PC-9 (cell line): Measurements from ENCODE around the gene PDE8A.

Experiments
- EZH2 ChIP-seq: fragments of 200-600 bp; sonication (generic); IDR thresholded peaks from 2 replicates; pipeline ENCODE4 v1.8.0; 2017; ENCODE audit warnings: antibody characterized with exemption, low read depth
- TF ChIP-seq, protein P1 (sequence below): fragments of 200-600 bp; sonication (generic); conservative IDR thresholded peaks from 2 replicates; pipeline ENCODE4 v1.6.1; 2017; ENCODE audit warnings: mixed run types, antibody characterized with exemption, mild to moderate bottlenecking, moderate library complexity

DNA sequence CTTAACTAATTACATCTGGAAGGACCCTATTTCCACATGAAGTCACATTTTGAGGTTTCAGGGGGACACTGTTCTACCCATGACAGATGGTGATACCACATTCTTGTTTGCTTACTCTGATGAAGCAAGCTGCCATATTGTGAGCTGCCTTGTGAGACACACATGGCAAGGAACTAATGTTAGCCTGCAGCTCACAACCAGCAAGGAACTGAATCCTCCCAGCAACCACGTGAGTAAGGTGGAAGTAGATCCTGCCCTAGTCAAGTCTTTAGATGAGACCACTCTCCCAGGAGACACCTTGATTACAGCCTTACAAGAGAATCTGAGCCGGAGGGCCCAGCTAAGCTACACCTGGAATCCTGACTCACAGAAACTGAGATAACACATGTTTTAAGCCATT is 160.1 kb downstream of the PDE8A start:
- TF ChIP-seq, protein P1, sequence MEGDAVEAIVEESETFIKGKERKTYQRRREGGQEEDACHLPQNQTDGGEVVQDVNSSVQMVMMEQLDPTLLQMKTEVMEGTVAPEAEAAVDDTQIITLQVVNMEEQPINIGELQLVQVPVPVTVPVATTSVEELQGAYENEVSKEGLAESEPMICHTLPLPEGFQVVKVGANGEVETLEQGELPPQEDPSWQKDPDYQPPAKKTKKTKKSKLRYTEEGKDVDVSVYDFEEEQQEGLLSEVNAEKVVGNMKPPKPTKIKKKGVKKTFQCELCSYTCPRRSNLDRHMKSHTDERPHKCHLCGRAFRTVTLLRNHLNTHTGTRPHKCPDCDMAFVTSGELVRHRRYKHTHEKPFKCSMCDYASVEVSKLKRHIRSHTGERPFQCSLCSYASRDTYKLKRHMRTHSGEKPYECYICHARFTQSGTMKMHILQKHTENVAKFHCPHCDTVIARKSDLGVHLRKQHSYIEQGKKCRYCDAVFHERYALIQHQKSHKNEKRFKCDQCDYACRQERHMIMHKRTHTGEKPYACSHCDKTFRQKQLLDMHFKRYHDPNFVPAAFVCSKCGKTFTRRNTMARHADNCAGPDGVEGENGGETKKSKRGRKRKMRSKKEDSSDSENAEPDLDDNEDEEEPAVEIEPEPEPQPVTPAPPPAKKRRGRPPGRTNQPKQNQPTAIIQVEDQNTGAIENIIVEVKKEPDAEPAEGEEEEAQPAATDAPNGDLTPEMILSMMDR, result no peak
- no peak for TF ChIP-seq EZH2
